HCT116 (cell line): ENCODE results near the gene CMIP. TPM values are rescaled to one million over a fixed set of nuclear protein-coding genes. Genes with fewer than 3 reads are reported as not detected.

Experiments
- ATAC-seq: fragments of 200-7000 bp; cut with Tn5 transposase; 2 replicates; pipeline ENCODE4 v1.9.1; 2020; ENCODE audit warnings: mild to moderate bottlenecking, moderate library complexity
- BruUV-seq: library from RNA; stranded (reverse); fragments of 400-500 nt; replicated peaks from 2 replicates; lab custom pipeline; 2021; lab: Mats Ljungman, UMichigan
- CTCF ChIA-PET: fragments of 300-600 bp; sonication (Branson Sonifier 250); formaldehyde crosslinking; loops from one replicate; lab custom pipeline; 2021; ENCODE audit warnings: antibody characterized with exemption; lab: Charles Lee
- POLR2A ChIA-PET: fragments of 300-600, 350-600 bp; sonication (Branson Sonifier 250); formaldehyde crosslinking; loops from one replicate; lab custom pipeline; 2021; ENCODE audit warnings: antibody characterized with exemption; lab: Charles Lee
- RAD21 ChIA-PET, 2 experiments: fragments of 300-600 bp; sonication (Branson Sonifier 250); formaldehyde crosslinking; loops; one replicate each; lab custom pipeline; 2023; ENCODE audit warnings: low total read pairs in 2 of 2; ENCODE audit not compliant: uncharacterized antibody in 2 of 2, unreplicated experiment in 2 of 2, low non-redundant PET in 1 of 2; lab: Charles Lee
- DNase-seq: peaks from one replicate; pipeline ENCODE4 v3.0.0-alpha.2; 2010; ENCODE audit warnings: low read depth, low spot score
- H2AFZ ChIP-seq: fragments of 200-600 bp; shearing (Covaris generic), sonication (generic); 2 replicates; pipeline ENCODE4 v1.6.1; 2017; ENCODE audit warnings: low read depth, mixed run types, mixed read lengths, antibody characterized with exemption, low read length; ENCODE audit not compliant: poor library complexity, severe bottlenecking
- H3K27ac ChIP-seq: 2 replicates; pipeline ENCODE4 v1.5.1; 2012; ENCODE audit warnings: low read depth, low read length
- H3K27me3 ChIP-seq: fragments of 200-600 bp; sonication (generic); 2 replicates; pipeline ENCODE4 v1.6.1; 2016; ENCODE audit warnings: mixed run types, low read length, mixed read lengths; ENCODE audit not compliant: insufficient read depth
- H3K36me3 ChIP-seq, 2 experiments: fragments of 200-500 bp in 1 of 2; fragments of 200-600 bp in 1 of 2; sonication (Bioruptor generic) in 1 of 2; sonication (generic) in 1 of 2; 2 replicates each; pipeline versions ENCODE4 v1.5.1 to v1.6.1; 2014 to 2016; ENCODE audit warnings: low read length in 2 of 2, inconsistent platforms in 1 of 2, mixed read lengths in 1 of 2, mixed run types in 1 of 2; ENCODE audit not compliant: insufficient read depth in 2 of 2, control insufficient read depth in 1 of 2
- H3K4me1 ChIP-seq, 2 experiments: fragments of 200-600 bp in 1 of 2; sonication (generic) in 1 of 2; 2 replicates each; pipeline versions ENCODE4 v1.5.1 to v1.6.1; 2012 to 2017; ENCODE audit warnings: low read length in 2 of 2, inconsistent platforms in 1 of 2, mild to moderate bottlenecking in 1 of 2, mixed read lengths in 1 of 2, mixed run types in 1 of 2, moderate library complexity in 1 of 2; ENCODE audit not compliant: insufficient read depth in 2 of 2, control insufficient read depth in 1 of 2
- H3K4me2 ChIP-seq: fragments of 200-600 bp; sonication (generic); 2 replicates; pipeline ENCODE4 v1.6.1; 2017; ENCODE audit warnings: mixed run types, low read length, mixed read lengths
- H3K4me3 ChIP-seq, 2 experiments: fragments of 200-600 bp in 1 of 2; sonication (generic) in 1 of 2; replicated peaks in 1 of 2; 2 replicates each; pipeline ENCODE4 v1.5.1; 2011 to 2016; ENCODE audit warnings: low read length in 2 of 2, control low read depth in 1 of 2, low read depth in 1 of 2, mild to moderate bottlenecking in 1 of 2, mixed read lengths in 1 of 2, mixed run types in 1 of 2
- H3K79me2 ChIP-seq: fragments of 200-600 bp; sonication (generic); 2 replicates; pipeline ENCODE4 v1.6.1; 2017; ENCODE audit warnings: mild to moderate bottlenecking, mixed run types, low read length, moderate library complexity, mixed read lengths; ENCODE audit not compliant: insufficient read depth
- H3K9ac ChIP-seq: fragments of 200-600 bp; sonication (generic); 2 replicates; pipeline ENCODE4 v1.6.1; 2016; ENCODE audit warnings: low read length, mixed read lengths
- H3K9me2 ChIP-seq: fragments of 200-600 bp; sonication (generic), shearing (Covaris generic); 2 replicates; pipeline ENCODE4 v1.6.1; 2017; ENCODE audit warnings: mixed run types, mild to moderate bottlenecking, moderate library complexity; ENCODE audit not compliant: insufficient read depth
- H3K9me3 ChIP-seq, 2 experiments: fragments of 200-500 bp in 1 of 2; fragments of 200-600 bp in 1 of 2; sonication (Bioruptor generic) in 1 of 2; sonication (generic) in 1 of 2; 2 replicates each; pipeline ENCODE4 v1.6.1; 2014 to 2017; ENCODE audit warnings: low read length in 2 of 2, mixed read lengths in 2 of 2, inconsistent platforms in 1 of 2, low read depth in 1 of 2, mild to moderate bottlenecking in 1 of 2, mixed run types in 1 of 2, moderate library complexity in 1 of 2; ENCODE audit not compliant: control insufficient read depth in 1 of 2, insufficient read depth in 1 of 2
- H4K20me1 ChIP-seq: fragments of 200-600 bp; sonication (generic), shearing (Covaris generic); 2 replicates; pipeline ENCODE4 v1.6.1; 2017; ENCODE audit warnings: mixed run types, mild to moderate bottlenecking, moderate library complexity; ENCODE audit not compliant: insufficient read depth
- ATF3 ChIP-seq: IDR thresholded peaks from 2 replicates; pipeline ENCODE4 v1.6.1; 2012
- CBX3 ChIP-seq: IDR thresholded peaks from 2 replicates; pipeline ENCODE4 v1.6.1; 2012; ENCODE audit warnings: low read depth
- CEBPB ChIP-seq: IDR thresholded peaks from 2 replicates; pipeline ENCODE4 v1.6.1; 2012; ENCODE audit warnings: low read depth
- MAX ChIP-seq: IDR thresholded peaks from 2 replicates; pipeline ENCODE4 v1.6.1; 2012
- POLR2AphosphoS5 ChIP-seq: IDR thresholded peaks from 2 replicates; pipeline ENCODE4 v1.6.1; 2011; ENCODE audit warnings: mild to moderate bottlenecking, low read depth, low read length, moderate library complexity
- RAD21 ChIP-seq: IDR thresholded peaks from 2 replicates; pipeline ENCODE4 v1.6.1; 2012; ENCODE audit warnings: low read depth, mild to moderate bottlenecking
- REST ChIP-seq: IDR thresholded peaks from 2 replicates; pipeline ENCODE4 v1.6.1; 2012; ENCODE audit warnings: low read depth
- SRF ChIP-seq: IDR thresholded peaks from 2 replicates; pipeline ENCODE4 v1.6.1; 2012; ENCODE audit warnings: low read depth
- YY1 ChIP-seq: IDR thresholded peaks from 2 replicates; pipeline ENCODE4 v1.6.1; 2011; ENCODE audit warnings: low read length, low read depth, moderate library complexity, mild to moderate bottlenecking; ENCODE audit not compliant: insufficient replicate concordance; ENCODE audit errors: extremely low read depth
- ZNF274 ChIP-seq: fragments of 200-500 bp; sonication (Bioruptor generic); IDR thresholded peaks from 2 replicates; pipeline ENCODE4 v1.6.1; 2014; ENCODE audit warnings: mild to moderate bottlenecking, low read depth, low read length, inconsistent platforms
- intact Hi-C: fragments of 100-400 bp; cut with micrococcal nuclease; formaldehyde crosslinking; loops from 2 replicates; pipeline ENCODE4 v1.10.0; 2022
- total RNA-seq: library from RNA; stranded (reverse); gene quantifications from one replicate; pipeline ENCODE4 v1.2.1, GENCODE V29; 2021; ENCODE audit not compliant: unreplicated experiment

The CMIP gene
- total RNA-seq, 1 experiment from 2014 or later = 64.6 TPM

GRCh38 chr16:81716478-81717225 is 272.0 kb downstream of the CMIP start:
- ChIA-PET CTCF (interaction anchor here (0.6 kb wide), 1 partner anchor 13 kb away, joined by 3 read pairs; no protein-coding TSS in a partner anchor), POLR2A (no interaction called here)

GRCh38 chr16:81717662-81718189 is 273.1 kb downstream of the CMIP start:
- Histone ChIP-seq H3K27ac (peak overlapping the region; percentile 68; the same call in 1 of the 2 replicates), H3K4me3 (peak overlapping the region; percentile 15 to 55; a peak in 2 of 4 replicates), H3K9me2 (no peaks in the 10 kb centered on the region), H2AFZ (no peak overlapping the region), H3K79me2 (no peaks in the 10 kb centered on the region), H3K36me3 (no peaks in the 10 kb centered on the region), H3K9ac (peak overlapping the region; percentile 29; the same call in 1 of the 2 replicates), H3K4me1 (peaks cover 12 to 34% of the 10 kb centered on the region in 2 experiments; a peak in 3 of 4 replicates), H3K4me2 (peak overlapping the region; percentile 48), H3K9me3 (no peaks in the 10 kb centered on the region), H4K20me1 (no peaks in the 10 kb centered on the region), H3K27me3 (no peaks in the 10 kb centered on the region)
- TF ChIP-seq POLR2AphosphoS5 (0 out of 2 replicates have a peak, but pooled peaks have one; percentile 19), YY1 (peak; percentile 7), CBX3 (peak; percentile 10; the same call in 1 of the 2 replicates), MAX (0 out of 2 replicates have a peak, but pooled peaks have one; percentile 18), CEBPB (no peak), REST (no peak)
- intact Hi-C loops = no loop called here
- DNase-seq = no peak
- no TSS peak for BruUV-seq
- ChIA-PET RAD21 (no interaction called here), POLR2A (interaction anchor here (1.3 to 2.0 kb wide), 2 partner anchors 12 to 312 kb away, joined by 3 to 7 read pairs; no protein-coding TSS in a partner anchor), CTCF (interaction anchor here (0.6 kb wide), 1 partner anchor 11 kb away, joined by 3 read pairs; no protein-coding TSS in a partner anchor)
- ATAC-seq = no peak

More at GRCh38 chr16:81716478-81717225, 272.0 kb downstream of the CMIP start:
- no TSS peak for BruUV-seq
- no peak for ATAC-seq
- TF ChIP-seq ZNF274 (no peak), ATF3 (no peak), RAD21 (no peak), SRF (no peak)
- Histone ChIP-seq H3K9me2 (no peaks in the 10 kb centered on the region), H3K9ac (no peak overlapping the region), H4K20me1 (no peaks in the 10 kb centered on the region), H3K27ac (no peak overlapping the region), H3K36me3 (no peaks in the 10 kb centered on the region), H3K27me3 (no peaks in the 10 kb centered on the region), H3K9me3 (no peaks in the 10 kb centered on the region), H3K4me2 (no peak overlapping the region), H3K4me1 (peaks cover 21 to 41% of the 10 kb centered on the region in 2 experiments; a peak in 3 of 4 replicates), H3K79me2 (no peaks in the 10 kb centered on the region), H2AFZ (no peak overlapping the region), H3K4me3 (no peak overlapping the region)
- RAD21 ChIA-PET = no interaction called here
- DNase-seq = no peak
- intact Hi-C loops = no loop called here
